ENCODE measurements around the gene AMMECR1L. TPM values are rescaled to one million over a fixed set of nuclear protein-coding genes. Genes with fewer than 3 reads are reported as not detected.

The AMMECR1L gene
- total and polyA plus RNA-seq, 10 of the 15 experiments (the other 5 are each of a cell fraction or from before 2014, with no cell fraction given): 2.7 to 12.1 (median 8.0) TPM

GRCh38 chr2:127818241-127818640, 67.5 kb downstream of the AMMECR1L start:
- H3K9me3 ChIP-seq (replicated peaks; ENCODE audit: control insufficient read depth, insufficient read depth, low read length): peaks cover 17% of the 10 kb centered on the region
- no peak for TF ChIP-seq CREM (IDR thresholded peaks at IDR 0.05; ENCODE audit: low read depth)
- no peak for TF ChIP-seq ASH2L (IDR thresholded peaks at IDR 0.05; ENCODE audit: borderline replicate concordance, low read depth)
- no peak for TF ChIP-seq NBN (IDR thresholded peaks at IDR 0.05)
- TF ChIP-seq IKZF2 (IDR thresholded peaks at IDR 0.05): no peak
- intact Hi-C loops (cut with micrococcal nuclease; ENCODE audit: unreplicated experiment) (no loop called here), in situ Hi-C loops (cut with MboI) (no loop called here)
- no peak overlapping the region for H3K9ac ChIP-seq (ENCODE audit: control insufficient read depth, insufficient read depth, low read length)
- no peaks in the 10 kb centered on the region for H4K20me1 ChIP-seq (ENCODE audit: control insufficient read depth, insufficient read depth)
- H3K79me2 ChIP-seq (ENCODE audit: control insufficient read depth, insufficient read depth, low read length): no peaks in the 10 kb centered on the region
- BruUV-seq (replicated peaks): no TSS peak
- ChIA-PET CTCF (interaction anchor here (0.6 kb wide), 2 partner anchors 8 to 18 kb away, joined by 3 to 4 read pairs; no protein-coding TSS in a partner anchor), SMC1A (ENCODE audit: uncharacterized antibody, unreplicated experiment) (interaction anchor here (1.1 to 1.7 kb wide), 4 partner anchors 7 to 11 kb away, joined by 3 to 7 read pairs (median 3); partner anchors contain the start of gene WDR33), POLR2A (no interaction called here), RAD21 (ENCODE audit: unreplicated experiment) (no interaction called here)
- no peak overlapping the region for H3K4me2 ChIP-seq (ENCODE audit: control insufficient read depth, insufficient read depth)
- no peak overlapping the region for H3K4me3 ChIP-seq
- no peaks in the 10 kb centered on the region for H3K36me3 ChIP-seq (ENCODE audit: control insufficient read depth in 2 of 2, insufficient read depth in 2 of 2, low read length in 1 of 2)
- DNase-seq (ENCODE audit: low read depth, low spot score) (no peak), ATAC-seq (no peak), FAIRE-seq (no peak)
- no peak overlapping the region for H3K27ac ChIP-seq (ENCODE audit: control insufficient read depth, insufficient read depth)
- H2AFZ ChIP-seq (ENCODE audit: control insufficient read depth, low read depth, low read length): no peak overlapping the region
- H3K4me1 ChIP-seq (ENCODE audit: control insufficient read depth, insufficient read depth, low read length): no peaks in the 10 kb centered on the region
- 58% methylated on average over 5 of the region's 5 CpGs for whole genome bisulfite sequencing (ENCODE audit: insufficient coverage, insufficient replicate concordance, low lambda C conversion rate, missing lambda C conversion rate)
- H3K27me3 ChIP-seq (replicated peaks in 1 of 2; ENCODE audit: control insufficient read depth in 2 of 2, insufficient read depth in 2 of 2, low read length in 1 of 2): no peaks in the 10 kb centered on the region; a peak in 1 of 4 replicates

DNA sequence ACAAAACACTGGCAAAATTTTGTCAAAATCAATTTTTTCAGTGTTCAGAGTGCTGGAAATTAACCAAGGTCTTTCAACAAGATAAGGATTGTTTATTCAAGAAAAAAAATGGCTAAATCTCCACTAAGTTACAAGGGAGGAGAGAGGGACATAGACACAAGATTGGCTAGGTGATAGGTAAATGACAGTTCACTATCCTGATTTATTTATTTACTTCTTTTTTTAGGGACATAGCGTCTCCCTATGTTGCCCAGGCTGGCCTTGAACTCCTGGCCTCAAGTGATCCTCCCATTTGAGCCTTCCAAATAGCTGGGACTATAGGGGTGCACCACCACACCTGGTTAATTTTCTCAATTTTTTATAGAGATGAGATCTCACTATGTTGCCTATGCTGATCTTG, 71.1 kb downstream of the AMMECR1L start:
- POLR2A ChIA-PET: interaction anchor here (1.3 kb wide), 1 partner anchor 9 kb away, joined by 4 read pairs; no protein-coding TSS in a partner anchor
- intact Hi-C loops (cut with micrococcal nuclease; ENCODE audit: unreplicated experiment) (loop anchor here (5.0 kb wide), 1 partner anchor 43 kb away; the partner anchor contains the start of gene POLR2D), in situ Hi-C loops (cut with MboI) (no loop called here)
- H3K9ac ChIP-seq (ENCODE audit: control insufficient read depth, insufficient read depth, low read length): no peak overlapping the region
- no peaks in the 10 kb centered on the region for H3K36me3 ChIP-seq (ENCODE audit: control insufficient read depth in 2 of 2, insufficient read depth in 2 of 2, low read length in 1 of 2)
- no peak overlapping the region for H3K27ac ChIP-seq (ENCODE audit: control insufficient read depth, insufficient read depth)
- peaks cover 4% of the 10 kb centered on the region; the same call in 1 of the 3 replicates for H3K9me3 ChIP-seq (replicated peaks; ENCODE audit: control insufficient read depth, insufficient read depth, low read length)
- CTCF ChIA-PET: no interaction called here
- peaks cover 6% of the 10 kb centered on the region for H3K4me1 ChIP-seq (ENCODE audit: control insufficient read depth, insufficient read depth, low read length)
- H3K4me2 ChIP-seq (ENCODE audit: control insufficient read depth, insufficient read depth): no peak overlapping the region
- RAD21 ChIA-PET (ENCODE audit: unreplicated experiment): no interaction called here
- no peaks in the 10 kb centered on the region for H4K20me1 ChIP-seq (ENCODE audit: control insufficient read depth, insufficient read depth)
- SMC1A ChIA-PET (ENCODE audit: uncharacterized antibody, unreplicated experiment): no interaction called here
- BruUV-seq (replicated peaks): no TSS peak
- no peak overlapping the region for H3K4me3 ChIP-seq
- 88% methylated on average over 1 of the region's 1 CpG for WGBS (ENCODE audit: insufficient coverage, insufficient replicate concordance, low lambda C conversion rate, missing lambda C conversion rate)
- DNase-seq (ENCODE audit: low read depth, low spot score): no peak
- no peak for FAIRE-seq
- ATAC-seq: no peak
- peaks cover 15% of the 10 kb centered on the region for H3K79me2 ChIP-seq (ENCODE audit: control insufficient read depth, insufficient read depth, low read length)
- no peaks in the 10 kb centered on the region; a peak in 1 of 4 replicates for H3K27me3 ChIP-seq (replicated peaks in 1 of 2; ENCODE audit: control insufficient read depth in 2 of 2, insufficient read depth in 2 of 2, low read length in 1 of 2)
- H2AFZ ChIP-seq (ENCODE audit: control insufficient read depth, low read depth, low read length): no peak overlapping the region
- TF ChIP-seq MAX (IDR thresholded peaks at IDR 0.05; ENCODE audit: low read depth, low read length) (no peak), RBBP5 (conservative IDR thresholded peaks at IDR 0.05) (no peak), BMI1 (IDR thresholded peaks at IDR 0.05; ENCODE audit: borderline replicate concordance) (no peak), NR2F1 (conservative IDR thresholded peaks at IDR 0.05) (no peak), BCLAF1 (IDR thresholded peaks at IDR 0.05) (no peak)
